Kidney epithelial cell (primary cell): Measurements from ENCODE around the gene KIF6. TPM values are rescaled to one million over a fixed set of nuclear protein-coding genes. Genes with fewer than 3 reads are reported as not detected.

Experiments
- DNase-seq: peaks from one replicate; pipeline ENCODE4 v3.0.0-alpha.2; 2010; ENCODE audit warnings: low read depth
- H3K27me3 ChIP-seq: 2 replicates; pipeline ENCODE4 v1.6.0; 2011; ENCODE audit warnings: low read length; ENCODE audit not compliant: control insufficient read depth, insufficient read depth
- H3K36me3 ChIP-seq: 2 replicates; pipeline ENCODE4 v1.5.1; 2011; ENCODE audit warnings: low read length; ENCODE audit not compliant: control insufficient read depth, insufficient read depth
- H3K4me3 ChIP-seq: 2 replicates; pipeline ENCODE4 v1.5.1; 2011; ENCODE audit warnings: low read depth, mild to moderate bottlenecking, control low read depth, low read length
- total RNA-seq: library from RNA; depleted of rRNA; stranded (reverse); fragments of >200 nt; gene quantifications from 2 replicates; pipeline ENCODE4 v1.2.3, GENCODE V29; 2015
- TF ChIP-seq, protein P1 (sequence below): IDR thresholded peaks from 2 replicates; pipeline ENCODE4 v1.5.1; 2011; ENCODE audit warnings: mild to moderate bottlenecking, moderate library complexity, low read length, control low read depth, inconsistent platforms; ENCODE audit not compliant: insufficient read depth, poor library complexity, severe bottlenecking

Gene KIF6, protein sequence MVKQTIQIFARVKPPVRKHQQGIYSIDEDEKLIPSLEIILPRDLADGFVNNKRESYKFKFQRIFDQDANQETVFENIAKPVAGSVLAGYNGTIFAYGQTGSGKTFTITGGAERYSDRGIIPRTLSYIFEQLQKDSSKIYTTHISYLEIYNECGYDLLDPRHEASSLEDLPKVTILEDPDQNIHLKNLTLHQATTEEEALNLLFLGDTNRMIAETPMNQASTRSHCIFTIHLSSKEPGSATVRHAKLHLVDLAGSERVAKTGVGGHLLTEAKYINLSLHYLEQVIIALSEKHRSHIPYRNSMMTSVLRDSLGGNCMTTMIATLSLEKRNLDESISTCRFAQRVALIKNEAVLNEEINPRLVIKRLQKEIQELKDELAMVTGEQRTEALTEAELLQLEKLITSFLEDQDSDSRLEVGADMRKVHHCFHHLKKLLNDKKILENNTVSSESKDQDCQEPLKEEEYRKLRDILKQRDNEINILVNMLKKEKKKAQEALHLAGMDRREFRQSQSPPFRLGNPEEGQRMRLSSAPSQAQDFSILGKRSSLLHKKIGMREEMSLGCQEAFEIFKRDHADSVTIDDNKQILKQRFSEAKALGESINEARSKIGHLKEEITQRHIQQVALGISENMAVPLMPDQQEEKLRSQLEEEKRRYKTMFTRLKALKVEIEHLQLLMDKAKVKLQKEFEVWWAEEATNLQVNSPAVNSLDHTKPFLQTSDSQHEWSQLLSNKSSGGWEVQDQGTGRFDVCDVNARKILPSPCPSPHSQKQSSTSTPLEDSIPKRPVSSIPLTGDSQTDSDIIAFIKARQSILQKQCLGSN
- total RNA-seq, result 0.33 and 0.68 TPM in 2 replicates

DNA sequence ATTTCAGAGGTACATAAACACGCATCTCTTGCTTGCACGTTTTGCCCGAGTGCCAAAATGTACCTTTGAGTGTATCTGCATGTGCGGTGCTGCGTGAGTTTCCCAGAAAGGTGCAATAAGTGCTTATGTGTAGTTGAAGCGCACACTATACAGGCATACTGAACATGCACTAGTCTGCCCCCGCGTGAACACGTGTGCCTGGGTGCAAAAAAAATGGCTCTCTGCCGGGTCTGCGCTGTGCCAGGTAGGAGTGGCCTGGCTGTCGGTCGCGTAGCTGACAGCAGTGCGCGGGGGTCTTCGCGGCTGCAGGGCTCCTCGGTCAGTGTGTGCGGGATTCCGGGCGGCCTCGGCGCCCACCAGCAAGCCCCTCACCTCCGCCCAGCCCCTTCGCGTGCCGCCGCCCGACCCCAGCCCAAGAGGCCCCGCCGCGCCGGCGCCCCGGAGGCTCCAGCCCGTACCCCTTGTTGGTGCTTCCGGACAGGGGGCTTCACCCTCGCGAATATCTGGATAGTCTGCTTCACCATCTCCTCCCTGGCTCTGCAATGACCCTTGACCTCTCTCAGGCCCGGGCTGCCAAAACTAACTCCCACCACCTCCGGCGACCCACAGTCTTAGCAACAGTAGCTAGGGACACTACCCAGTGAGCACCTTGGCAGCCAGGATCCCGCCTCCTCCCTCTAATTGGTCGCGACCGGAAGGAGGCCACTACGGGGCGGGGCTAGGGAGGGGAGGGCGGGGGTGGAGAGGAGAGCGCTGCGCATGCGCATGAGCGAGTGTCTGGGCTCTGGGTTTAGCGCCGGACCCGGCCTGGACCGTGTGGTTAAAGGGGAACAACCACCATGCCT, at the start of gene KIF6:
KIF6 (minus strand) TSS at position 622 of the 845 bp plus-strand sequence; CDS start at position 524, 98 bp downstream.
- H3K4me3 ChIP-seq, result peak within 1 kb of the TSS; percentile 84
- H3K36me3 ChIP-seq, result no peaks in the 10 kb centered on the region
- TF ChIP-seq, protein P1, sequence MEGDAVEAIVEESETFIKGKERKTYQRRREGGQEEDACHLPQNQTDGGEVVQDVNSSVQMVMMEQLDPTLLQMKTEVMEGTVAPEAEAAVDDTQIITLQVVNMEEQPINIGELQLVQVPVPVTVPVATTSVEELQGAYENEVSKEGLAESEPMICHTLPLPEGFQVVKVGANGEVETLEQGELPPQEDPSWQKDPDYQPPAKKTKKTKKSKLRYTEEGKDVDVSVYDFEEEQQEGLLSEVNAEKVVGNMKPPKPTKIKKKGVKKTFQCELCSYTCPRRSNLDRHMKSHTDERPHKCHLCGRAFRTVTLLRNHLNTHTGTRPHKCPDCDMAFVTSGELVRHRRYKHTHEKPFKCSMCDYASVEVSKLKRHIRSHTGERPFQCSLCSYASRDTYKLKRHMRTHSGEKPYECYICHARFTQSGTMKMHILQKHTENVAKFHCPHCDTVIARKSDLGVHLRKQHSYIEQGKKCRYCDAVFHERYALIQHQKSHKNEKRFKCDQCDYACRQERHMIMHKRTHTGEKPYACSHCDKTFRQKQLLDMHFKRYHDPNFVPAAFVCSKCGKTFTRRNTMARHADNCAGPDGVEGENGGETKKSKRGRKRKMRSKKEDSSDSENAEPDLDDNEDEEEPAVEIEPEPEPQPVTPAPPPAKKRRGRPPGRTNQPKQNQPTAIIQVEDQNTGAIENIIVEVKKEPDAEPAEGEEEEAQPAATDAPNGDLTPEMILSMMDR, result no peak
- H3K27me3 ChIP-seq, result no peaks in the 10 kb centered on the region
- DNase-seq, result peak; percentile 63

DNA sequence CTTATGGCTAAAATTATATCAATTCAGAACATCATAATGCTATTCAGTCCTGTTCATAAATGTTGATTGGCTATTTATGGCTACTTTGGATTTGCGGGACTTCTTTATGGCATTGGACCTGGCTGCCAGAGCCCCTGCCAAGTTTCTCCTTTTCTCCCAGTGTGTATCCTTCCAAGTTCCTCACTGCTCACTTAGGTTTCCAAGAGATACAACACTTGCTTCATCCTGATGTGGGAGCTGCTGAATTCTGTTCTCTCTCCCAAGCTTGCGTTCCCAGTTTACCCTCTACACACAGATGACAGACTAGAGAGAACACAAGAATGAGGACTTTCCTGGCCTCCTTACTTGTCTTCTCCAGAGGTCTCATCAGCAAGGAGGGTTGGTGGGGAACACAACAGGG, 48.6 kb upstream of the KIF6 start:
- no peaks in the 10 kb centered on the region for H3K27me3 ChIP-seq
- no peaks in the 10 kb centered on the region for H3K36me3 ChIP-seq
- DNase-seq, result no peak
- no peak overlapping the region for H3K4me3 ChIP-seq
- TF ChIP-seq, protein P1, result no peak

DNA sequence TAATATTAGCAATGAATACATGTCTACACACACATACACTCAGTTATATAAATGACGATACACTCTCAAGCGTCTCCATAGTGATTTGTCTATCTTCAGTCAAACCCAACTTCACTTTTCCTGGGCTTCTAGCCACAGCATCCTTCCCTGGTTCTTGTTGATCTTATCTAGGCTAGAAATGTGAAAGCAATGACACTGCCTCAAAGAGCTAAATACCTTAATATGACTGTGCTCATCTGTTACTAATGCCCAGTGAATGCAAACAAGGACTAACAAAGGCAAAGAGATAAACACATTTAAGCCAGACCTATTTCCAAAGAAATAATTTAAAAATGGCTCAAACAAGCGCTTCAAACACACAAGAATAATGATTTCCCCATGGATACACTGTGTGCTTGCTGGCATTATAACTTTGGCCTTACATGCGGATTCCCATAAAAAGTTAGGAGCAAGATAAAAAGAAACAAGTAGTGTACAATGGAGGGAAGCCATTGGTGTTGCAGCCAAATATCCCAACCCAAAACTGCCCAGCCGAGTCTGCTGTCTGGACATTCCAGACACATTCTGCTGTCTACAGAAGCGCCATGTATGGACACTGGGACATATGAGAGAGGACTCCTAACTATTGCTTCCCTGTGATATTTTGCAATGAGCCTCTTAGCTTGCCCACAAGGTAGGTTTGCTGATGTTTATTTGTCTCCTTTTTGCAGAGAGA, 47.5 kb upstream of the KIF6 start:
- TF ChIP-seq, protein P1, result no peak
- H3K4me3 ChIP-seq, result no peak overlapping the region
- H3K27me3 ChIP-seq, result no peaks in the 10 kb centered on the region
- no peaks in the 10 kb centered on the region for H3K36me3 ChIP-seq
- DNase-seq, result no peak

DNA sequence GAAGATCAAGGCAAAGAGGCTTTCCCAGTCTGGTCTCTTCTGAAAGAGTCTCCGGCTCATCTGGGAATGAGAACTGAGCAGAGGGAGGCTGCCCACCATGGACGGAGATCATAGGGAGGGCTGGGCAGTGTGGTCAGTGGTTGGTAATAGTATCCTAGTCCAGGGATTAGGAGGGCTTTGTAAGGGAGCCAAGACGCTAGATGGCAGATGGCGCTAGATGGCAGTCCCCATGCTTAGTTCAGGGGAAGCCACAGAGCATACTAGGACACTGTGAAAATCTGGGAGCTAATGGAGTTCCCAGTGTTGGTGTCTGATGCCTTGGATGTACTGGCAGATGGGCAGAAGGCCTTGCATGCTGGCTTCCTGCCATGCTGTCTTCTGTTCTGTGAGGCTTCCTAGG, 45.2 kb upstream of the KIF6 start:
- Histone ChIP-seq H3K36me3 (no peaks in the 10 kb centered on the region), H3K27me3 (no peaks in the 10 kb centered on the region), H3K4me3 (no peak overlapping the region)
- no peak for DNase-seq
- TF ChIP-seq, protein P1, result no peak

DNA sequence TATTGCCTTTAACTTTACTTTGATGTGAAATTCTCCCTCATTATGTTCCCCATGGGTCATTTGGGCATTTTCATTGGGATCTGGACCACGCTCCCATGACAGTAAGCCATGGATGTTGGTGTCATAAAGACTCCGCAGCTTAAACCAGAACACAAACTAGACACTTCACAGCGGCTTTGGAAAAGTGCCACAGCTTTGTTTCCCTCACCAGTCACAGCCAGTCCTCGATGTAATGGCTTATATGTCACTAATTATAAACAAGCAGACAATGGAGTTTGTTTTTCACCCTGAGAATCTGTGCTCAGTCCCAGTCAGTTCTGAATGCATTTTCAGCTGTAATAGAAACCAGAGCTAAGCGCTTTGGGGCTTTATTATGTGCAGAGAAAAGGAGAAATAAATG, 43.8 kb upstream of the KIF6 start:
- Histone ChIP-seq H3K4me3 (no peak overlapping the region), H3K36me3 (no peaks in the 10 kb centered on the region), H3K27me3 (no peaks in the 10 kb centered on the region)
- TF ChIP-seq, protein P1, result no peak
- no peak for DNase-seq
